Activated CD4-positive, alpha-beta T cell treated with anti-CD3 and anti-CD28 coated beads, Interleukin-2, amount 50 U/mL, for 4 hours (primary cell): ENCODE measurements around the gene GBP2.
"Not testable (repeated sequence)": the region's sequence is repeated elsewhere in the genome, so short reads cannot be mapped to it uniquely, and the experiment has no call there.

Experiments
- DNase-seq, 2 experiments: peaks; one replicate each; pipeline ENCODE4 v3.0.0-alpha.2; 2020

The GBP2 gene

GRCh38 chr1:89126602-89127565 is 970 bp upstream of the GBP2 start:
- DNase-seq = peak; percentile 84 to 85

GRCh38 chr1:89125240-89125912 is 538 bp downstream of the GBP2 start:
- no peak for DNase-seq

- no peak for DNase-seq
These were observed 4.3 kb downstream of the GBP2 start for GRCh38 chr1:89121641-89122040.

GRCh38 chr1:89114662-89115061 is 11.3 kb downstream of the GBP2 start:
- no peak for DNase-seq

- no peak for DNase-seq
These were observed 12.9 kb downstream of the GBP2 start for GRCh38 chr1:89112871-89113613.

- DNase-seq = no peak
These were observed 21.2 kb downstream of the GBP2 start for GRCh38 chr1:89104687-89105086.

- DNase-seq = no peak
These were observed 21.8 kb downstream of the GBP2 start for GRCh38 chr1:89104147-89104546.

GRCh38 chr1:89102021-89102420 is 23.9 kb downstream of the GBP2 start:
- DNase-seq = no peak

- DNase-seq = no peak
These were observed 25.5 kb downstream of the GBP2 start for GRCh38 chr1:89100412-89100811.

- DNase-seq = no peak
These were observed 27.1 kb downstream of the GBP2 start for GRCh38 chr1:89098857-89099256.

GRCh38 chr1:89095737-89096136 is 30.2 kb downstream of the GBP2 start:
- DNase-seq = no peak

GRCh38 chr1:89089962-89090361 is 36.0 kb downstream of the GBP2 start:
- DNase-seq = no peak

GRCh38 chr1:89088572-89088971 is 37.3 kb downstream of the GBP2 start:
- no peak for DNase-seq

- no peak for DNase-seq
These were observed 38.7 kb downstream of the GBP2 start for GRCh38 chr1:89087241-89087640.

GRCh38 chr1:89085781-89086180 is 40.1 kb downstream of the GBP2 start:
- peak; percentile 45 to 49 for DNase-seq

GRCh38 chr1:89081005-89081404 is 44.9 kb downstream of the GBP2 start:
- DNase-seq = no peak

- not testable (repeated sequence) for DNase-seq
These were observed 45.8 kb downstream of the GBP2 start for GRCh38 chr1:89080068-89080467.

GRCh38 chr1:89072466-89073065 is 53.3 kb downstream of the GBP2 start:
- not testable (repeated sequence) for DNase-seq

GRCh38 chr1:89070509-89070908 is 55.4 kb downstream of the GBP2 start:
- no peak for DNase-seq

- DNase-seq = no peak
These were observed 56.0 kb downstream of the GBP2 start for GRCh38 chr1:89069951-89070350.

- no peak for DNase-seq
These were observed 57.6 kb downstream of the GBP2 start for GRCh38 chr1:89068291-89068690.

GRCh38 chr1:89065079-89065868 is 60.6 kb downstream of the GBP2 start, which contains the start of gene GBP1:
Gene GBP1 (minus strand): TSS chr1:89065208. CDS start chr1:89063234, 1,974 bp downstream.
- peak in 1 of 2 experiments; percentile 27 for DNase-seq
